Suprapubic skin (tissue), 4 donors: Measurements from ENCODE around the gene AGPAT1. TPM values are rescaled to one million over a fixed set of nuclear protein-coding genes. Genes with fewer than 3 reads are reported as not detected.

Source experiments
- DNase-seq, 2 donors: peaks; one replicate each; pipeline ENCODE4 v3.0.0-alpha.2; 2019; ENCODE audit warnings: low spot score in 2 of 2
- H3K27ac ChIP-seq: fragments of 200-600 bp; sonication (generic); one replicate; pipeline ENCODE4 v1.5.1; 2019
- H3K27me3 ChIP-seq: fragments of 200-600 bp; sonication (generic); one replicate; pipeline ENCODE4 v1.5.1; 2019
- H3K36me3 ChIP-seq: fragments of 200-600 bp; sonication (generic); one replicate; pipeline ENCODE4 v1.5.1; 2019
- H3K4me1 ChIP-seq: fragments of 200-600 bp; sonication (generic); one replicate; pipeline ENCODE4 v1.5.1; 2019
- H3K4me3 ChIP-seq: fragments of 200-600 bp; sonication (generic); one replicate; pipeline ENCODE4 v1.5.1; 2019; ENCODE audit warnings: mild to moderate bottlenecking
- H3K9me3 ChIP-seq: fragments of 200-600 bp; sonication (generic); one replicate; pipeline ENCODE4 v1.5.1; 2019
- EP300 ChIP-seq: sonication (generic); formaldehyde crosslinking; IDR thresholded peaks from one replicate; pipeline ENCODE4 v1.6.1; 2017; ENCODE audit warnings: antibody characterized with exemption
- POLR2A ChIP-seq, 2 donors: fragments of 450-650 bp; IDR thresholded peaks; one replicate each; pipeline ENCODE4 v1.6.1; 2017; ENCODE audit warnings: antibody characterized with exemption in 2 of 2, mild to moderate bottlenecking in 2 of 2, moderate library complexity in 2 of 2
- POLR2AphosphoS5 ChIP-seq, 3 donors: sonication (generic); formaldehyde crosslinking; IDR thresholded peaks; one replicate each; pipeline ENCODE4 v1.6.1; 2017; ENCODE audit warnings: antibody characterized with exemption in 3 of 3
- WGBS: methylation state at CpG from one replicate; pipeline ENCODE4 v1.1.5; 2018; 5-methylcytosine and 5-hydroxymethylcytosine counted together
- total RNA-seq, 4 donors: library from RNA; depleted of rRNA; stranded (reverse); fragments of >200 nt; gene quantifications; one replicate each; pipeline ENCODE4 v1.1.0, GENCODE V29; 2016
- TF ChIP-seq, protein P1 (sequence below), 2 donors: fragments of 200-600 bp in 1 of 2; fragments of 450-650 bp in 1 of 2; sonication (generic) in 1 of 2; IDR thresholded peaks; one replicate each; pipeline ENCODE4 v1.5.1; 2016 to 2019; ENCODE audit warnings: antibody characterized with exemption in 2 of 2, mild to moderate bottlenecking in 1 of 2, moderate library complexity in 1 of 2

AGPAT1 gene
- total RNA-seq, 4 donors from 2014 or later, result 30.4 to 68.9 (median 42.6) TPM

DNA sequence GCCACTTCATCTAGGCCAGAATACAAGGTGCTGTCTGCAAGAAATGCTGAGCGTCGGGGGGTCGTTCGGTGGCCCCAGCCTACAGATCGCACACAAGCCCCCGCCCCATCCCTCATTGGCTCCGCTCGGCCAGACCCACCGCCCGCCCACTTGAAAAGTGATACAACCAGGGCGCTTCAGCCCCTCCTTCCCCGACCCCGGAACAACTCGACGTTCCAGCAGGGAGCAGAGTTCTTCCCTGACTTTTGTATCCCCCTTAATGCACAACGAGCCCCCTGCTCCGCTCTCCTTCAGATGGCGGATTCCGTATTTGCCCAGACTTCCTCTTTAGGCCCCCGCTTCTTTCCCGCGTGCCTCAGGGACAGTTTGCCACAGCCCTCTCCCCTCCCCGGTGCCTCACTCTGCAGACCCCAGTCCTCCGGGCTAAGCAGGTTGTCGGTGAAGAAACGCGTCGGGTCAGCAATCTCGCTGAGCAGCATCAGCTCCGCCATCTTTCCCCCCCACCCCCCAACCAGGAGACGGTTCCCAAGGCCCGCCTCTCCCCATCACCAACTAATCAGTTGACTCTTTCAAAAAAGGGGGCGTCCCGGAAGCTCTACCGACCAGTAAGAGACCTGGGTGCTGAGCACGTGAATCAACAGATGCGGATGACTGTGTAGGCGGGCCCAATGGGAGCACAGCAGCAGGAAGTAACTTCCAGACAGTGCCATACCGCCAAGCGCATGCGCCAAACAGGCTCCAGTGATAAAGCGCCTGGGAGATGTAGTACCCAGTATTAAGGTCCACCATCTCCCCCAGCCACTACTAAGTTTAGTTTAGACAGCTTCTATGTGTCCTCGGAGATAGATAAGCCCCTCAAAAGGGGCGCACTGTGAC lies 47.9 kb downstream of the AGPAT1 start, which contains the start of gene ATF6B:
Gene ATF6B, minus strand, starts transcription at position 530 of the 876 bp plus-strand sequence. Its CDS starts 39 bp downstream, at position 491.
- TF ChIP-seq EP300, result no peak
- TF ChIP-seq, protein P1, sequence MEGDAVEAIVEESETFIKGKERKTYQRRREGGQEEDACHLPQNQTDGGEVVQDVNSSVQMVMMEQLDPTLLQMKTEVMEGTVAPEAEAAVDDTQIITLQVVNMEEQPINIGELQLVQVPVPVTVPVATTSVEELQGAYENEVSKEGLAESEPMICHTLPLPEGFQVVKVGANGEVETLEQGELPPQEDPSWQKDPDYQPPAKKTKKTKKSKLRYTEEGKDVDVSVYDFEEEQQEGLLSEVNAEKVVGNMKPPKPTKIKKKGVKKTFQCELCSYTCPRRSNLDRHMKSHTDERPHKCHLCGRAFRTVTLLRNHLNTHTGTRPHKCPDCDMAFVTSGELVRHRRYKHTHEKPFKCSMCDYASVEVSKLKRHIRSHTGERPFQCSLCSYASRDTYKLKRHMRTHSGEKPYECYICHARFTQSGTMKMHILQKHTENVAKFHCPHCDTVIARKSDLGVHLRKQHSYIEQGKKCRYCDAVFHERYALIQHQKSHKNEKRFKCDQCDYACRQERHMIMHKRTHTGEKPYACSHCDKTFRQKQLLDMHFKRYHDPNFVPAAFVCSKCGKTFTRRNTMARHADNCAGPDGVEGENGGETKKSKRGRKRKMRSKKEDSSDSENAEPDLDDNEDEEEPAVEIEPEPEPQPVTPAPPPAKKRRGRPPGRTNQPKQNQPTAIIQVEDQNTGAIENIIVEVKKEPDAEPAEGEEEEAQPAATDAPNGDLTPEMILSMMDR (IDR thresholded peaks at IDR 0.05), result no peak
- peak in 1 of 3 donors; percentile 18 for TF ChIP-seq POLR2AphosphoS5 (IDR thresholded peaks at IDR 0.05)
- peak in 1 of 2 donors; percentile 55 for TF ChIP-seq POLR2A (IDR thresholded peaks at IDR 0.05)
- H3K4me1 ChIP-seq, result peaks cover 41% of the 10 kb centered on the region

DNA sequence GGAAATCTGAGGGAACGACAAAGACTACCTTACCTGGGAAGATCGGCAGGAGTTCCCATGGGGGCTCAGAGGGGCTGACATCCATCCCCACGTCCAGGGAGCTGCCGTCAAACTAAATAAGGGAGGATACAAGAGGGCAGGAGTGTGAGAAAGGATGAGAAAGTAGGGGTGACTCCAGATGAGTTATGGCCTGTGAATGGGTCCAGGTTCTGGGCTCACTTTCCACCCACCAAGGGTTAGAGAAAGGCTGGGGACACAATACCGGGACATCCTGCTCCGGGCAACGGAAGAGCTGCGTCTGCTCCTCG lies 48.5 kb downstream of the AGPAT1 start:
- WGBS, result 5% methylated on average over 9 of the region's 9 CpGs
- TF ChIP-seq POLR2AphosphoS5 (IDR thresholded peaks at IDR 0.05) (no peak), EP300 (no peak), POLR2A (IDR thresholded peaks at IDR 0.05) (no peak)
- TF ChIP-seq, protein P1 (IDR thresholded peaks at IDR 0.05), result no peak
- no peaks in the 10 kb centered on the region for H3K9me3 ChIP-seq
- DNase-seq, result no peak
- H3K4me1 ChIP-seq, result peaks cover 41% of the 10 kb centered on the region
- H3K4me3 ChIP-seq, result peak overlapping the region; percentile 97
- peak overlapping the region; percentile 93 for H3K27ac ChIP-seq
- peaks cover 37% of the 10 kb centered on the region for H3K36me3 ChIP-seq
- H3K27me3 ChIP-seq, result no peaks in the 10 kb centered on the region

More for the DNA sequence above, 47.9 kb downstream of the AGPAT1 start, which contains the start of gene ATF6B:
- peak; percentile 99 to 100 for DNase-seq
- Histone ChIP-seq H3K27ac (peak within 1 kb of the TSS; percentile 93), H3K4me3 (peak within 1 kb of the TSS; percentile 97), H3K9me3 (no peaks in the 10 kb centered on the region), H3K27me3 (no peaks in the 10 kb centered on the region), H3K36me3 (peaks cover 37% of the 10 kb centered on the region)
- WGBS, result under 1% methylated on average over 44 of the region's 44 CpGs

DNA sequence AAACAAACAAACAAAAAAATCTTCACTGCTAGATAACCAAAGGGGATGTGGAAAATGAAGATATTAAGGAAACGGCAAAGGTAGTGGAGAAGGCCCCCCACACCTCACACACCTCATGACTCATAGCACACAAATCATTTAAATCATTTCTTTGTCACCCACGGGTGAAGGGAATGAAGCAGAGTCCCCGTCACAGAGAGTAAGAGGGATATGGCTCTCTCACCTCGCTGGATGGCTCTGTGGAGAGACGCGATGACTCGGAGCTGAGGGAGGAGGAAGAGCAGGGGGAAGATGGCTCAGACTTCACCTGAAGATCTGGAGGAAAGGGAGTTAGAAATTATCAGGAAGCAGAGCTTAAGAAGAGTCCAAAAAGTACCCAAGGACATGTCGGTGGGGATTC lies 49.0 kb downstream of the AGPAT1 start:
- no peaks in the 10 kb centered on the region for H3K9me3 ChIP-seq
- H3K4me3 ChIP-seq, result peak overlapping the region; percentile 97
- no peak for DNase-seq
- H3K36me3 ChIP-seq, result peaks cover 41% of the 10 kb centered on the region
- no peak for TF ChIP-seq POLR2AphosphoS5 (IDR thresholded peaks at IDR 0.05)
- H3K27ac ChIP-seq, result no peak overlapping the region
- 45% methylated on average over 8 of the region's 8 CpGs for WGBS
- no peaks in the 10 kb centered on the region for H3K27me3 ChIP-seq
- peaks cover 41% of the 10 kb centered on the region for H3K4me1 ChIP-seq

DNA sequence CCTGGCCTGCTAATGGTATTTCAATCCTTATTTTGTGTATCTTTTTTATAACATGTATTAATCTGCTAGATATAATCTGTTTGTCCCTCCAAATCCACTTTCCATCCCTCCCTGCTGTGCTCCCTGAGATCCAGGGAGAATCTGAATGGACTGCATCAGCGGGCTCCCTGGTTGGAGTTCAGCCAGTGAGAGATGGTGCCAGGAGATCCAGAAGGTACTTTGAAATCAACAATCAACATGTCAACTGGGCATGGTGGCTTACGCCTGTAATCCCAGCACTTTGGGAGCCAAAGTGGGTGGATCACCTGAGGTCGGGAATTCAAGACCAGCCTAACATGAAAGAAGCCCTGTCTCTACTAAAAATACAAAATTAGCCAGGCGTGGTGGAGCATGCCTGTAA lies 52.2 kb downstream of the AGPAT1 start:
- DNase-seq, result no peak
- WGBS, result 79% methylated on average over 4 of the region's 4 CpGs
- H3K4me3 ChIP-seq, result no peak overlapping the region
- TF ChIP-seq POLR2AphosphoS5 (IDR thresholded peaks at IDR 0.05), result no peak
- H3K4me1 ChIP-seq, result peaks cover 36% of the 10 kb centered on the region
- H3K27ac ChIP-seq, result no peak overlapping the region
- H3K36me3 ChIP-seq, result peaks cover 71% of the 10 kb centered on the region
- no peaks in the 10 kb centered on the region for H3K27me3 ChIP-seq
- H3K9me3 ChIP-seq, result no peaks in the 10 kb centered on the region

DNA sequence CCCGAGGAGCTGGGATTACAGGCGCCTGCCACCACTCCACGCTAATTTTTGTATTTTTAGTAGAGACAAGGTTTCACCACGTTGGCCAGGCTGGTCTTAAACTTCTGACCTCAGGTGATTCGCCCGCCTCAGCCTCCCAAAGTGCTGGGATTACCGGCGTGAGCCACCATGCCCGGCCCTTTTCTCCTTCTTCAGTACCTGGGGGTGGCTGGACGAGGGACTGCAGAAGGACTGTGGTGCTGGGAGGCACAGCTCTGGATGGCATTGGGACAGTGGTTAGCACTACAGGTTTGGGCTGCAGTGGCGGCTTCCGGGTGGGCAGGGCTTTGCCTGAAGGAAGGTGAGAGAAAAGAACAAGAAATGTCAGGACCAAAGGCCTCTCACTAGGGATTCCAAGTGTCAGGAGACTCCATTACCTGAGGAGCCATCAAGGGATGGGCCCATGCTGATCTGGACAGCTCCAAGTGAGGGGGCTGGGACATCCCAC lies 55.3 kb downstream of the AGPAT1 start:
- WGBS, result 91% methylated on average over 12 of the region's 12 CpGs
- no peaks in the 10 kb centered on the region for H3K9me3 ChIP-seq
- peaks cover 90% of the 10 kb centered on the region for H3K36me3 ChIP-seq
- TF ChIP-seq, protein P1 (IDR thresholded peaks at IDR 0.05), result no peak
- TF ChIP-seq POLR2AphosphoS5 (IDR thresholded peaks at IDR 0.05) (no peak), POLR2A (IDR thresholded peaks at IDR 0.05) (no peak), EP300 (no peak)
- H3K4me3 ChIP-seq, result no peak overlapping the region
- H3K4me1 ChIP-seq, result peaks cover 11% of the 10 kb centered on the region
- no peak overlapping the region for H3K27ac ChIP-seq
- no peak for DNase-seq
- H3K27me3 ChIP-seq, result no peaks in the 10 kb centered on the region
